NCI-H345 treated with DMSO at 0.1 percent for 48 hours (cell line): ENCODE measurements around the gene ASB12.
"Not testable (repeated sequence)": the region's sequence is repeated elsewhere in the genome, so short reads cannot be mapped to it uniquely, and the experiment has no call there.

ENCODE experiments used
- DNase-seq: peaks from one replicate; lab custom pipeline; 2025; ENCODE audit not compliant: unreplicated experiment; lab: John Stamatoyannopoulos, UW

Gene ASB12, protein sequence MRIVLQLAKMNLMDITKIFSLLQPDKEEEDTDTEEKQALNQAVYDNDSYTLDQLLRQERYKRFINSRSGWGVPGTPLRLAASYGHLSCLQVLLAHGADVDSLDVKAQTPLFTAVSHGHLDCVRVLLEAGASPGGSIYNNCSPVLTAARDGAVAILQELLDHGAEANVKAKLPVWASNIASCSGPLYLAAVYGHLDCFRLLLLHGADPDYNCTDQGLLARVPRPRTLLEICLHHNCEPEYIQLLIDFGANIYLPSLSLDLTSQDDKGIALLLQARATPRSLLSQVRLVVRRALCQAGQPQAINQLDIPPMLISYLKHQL

DNA sequence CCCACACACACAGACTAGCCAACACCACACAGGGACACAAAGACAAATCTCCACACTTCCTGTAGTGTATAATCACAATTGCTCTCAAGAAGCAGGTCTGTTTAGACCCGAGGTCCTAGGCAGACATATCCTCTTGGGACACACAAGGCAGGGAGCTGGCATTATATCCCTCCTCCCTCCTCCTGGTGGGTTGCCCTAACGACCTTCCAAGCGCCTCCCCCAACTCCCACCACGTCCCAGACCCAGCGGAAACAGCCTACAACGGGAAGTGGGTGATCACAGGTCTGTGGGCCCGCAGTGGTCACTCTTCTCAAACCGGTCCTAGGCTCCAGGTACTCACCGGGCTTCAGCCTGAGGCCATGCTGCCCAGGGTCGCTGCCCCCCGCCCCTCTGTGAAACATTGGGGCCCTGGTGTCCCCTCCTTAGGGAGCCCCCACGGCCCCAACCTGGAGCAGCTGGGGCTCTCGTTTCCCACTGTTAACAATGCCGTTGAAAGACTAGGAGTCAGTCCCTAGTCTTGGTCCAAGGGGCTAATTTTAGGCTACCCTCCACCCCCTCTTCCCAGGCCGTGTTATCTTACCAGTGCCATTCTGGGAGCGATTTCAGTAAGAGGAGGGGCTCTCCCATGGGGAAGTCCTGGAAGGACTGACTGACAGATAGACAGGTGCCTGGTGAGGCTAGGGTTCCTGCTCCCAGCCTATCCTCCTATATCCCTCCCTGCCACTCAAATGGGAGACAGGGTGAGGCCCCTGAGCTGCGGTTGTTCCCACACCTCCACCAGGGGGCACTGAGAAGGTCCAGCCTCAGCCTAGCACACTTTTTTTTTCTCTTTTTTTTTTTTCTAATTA is at the start of gene ASB12:
ASB12 (minus strand) TSS at position 485 of the 848 bp plus-strand sequence. CDS start 4,957 bp downstream, outside the sequence.
- DNase-seq, result no peak

DNA sequence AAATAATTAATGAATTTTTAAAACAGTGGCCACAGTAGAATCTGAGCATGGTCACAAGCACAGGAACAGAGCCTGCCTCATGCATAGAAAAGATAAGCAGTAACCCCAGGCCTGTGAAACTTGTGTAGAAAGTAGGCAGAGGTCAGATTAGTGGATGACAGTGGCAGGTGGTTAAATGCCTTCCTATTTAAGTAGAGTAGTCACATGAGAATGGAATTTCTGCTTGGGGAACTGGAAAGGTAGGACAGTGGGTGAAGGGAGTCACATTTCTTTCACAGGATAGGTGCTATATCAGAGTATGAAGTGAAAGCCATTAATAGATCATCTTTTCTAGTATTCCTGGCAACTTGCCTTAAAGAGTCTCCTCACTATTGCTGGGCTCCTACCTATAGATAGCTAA is 34.9 kb upstream of the ASB12 start:
- no peak for DNase-seq

DNA sequence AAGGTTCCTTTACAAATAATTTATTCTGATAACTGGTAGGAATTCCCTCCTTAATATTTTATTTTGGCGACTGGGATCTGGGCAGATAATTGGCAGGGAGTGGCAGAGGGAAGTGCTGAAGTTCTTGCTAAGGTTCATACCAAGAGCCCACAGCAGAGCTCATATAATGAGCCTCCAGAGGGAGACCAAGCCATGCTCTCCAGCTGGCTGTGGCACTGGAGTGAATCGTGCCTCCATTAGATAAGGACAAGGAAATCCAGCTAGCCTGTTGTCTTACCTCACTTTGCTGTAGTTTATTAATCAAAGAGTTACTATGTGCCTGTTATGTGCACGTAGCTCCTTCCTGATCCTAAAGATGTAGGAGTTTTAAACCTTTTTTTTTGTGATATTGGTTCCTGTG is 1.3 kb downstream of the ASB12 start:
- DNase-seq, result no peak

DNA sequence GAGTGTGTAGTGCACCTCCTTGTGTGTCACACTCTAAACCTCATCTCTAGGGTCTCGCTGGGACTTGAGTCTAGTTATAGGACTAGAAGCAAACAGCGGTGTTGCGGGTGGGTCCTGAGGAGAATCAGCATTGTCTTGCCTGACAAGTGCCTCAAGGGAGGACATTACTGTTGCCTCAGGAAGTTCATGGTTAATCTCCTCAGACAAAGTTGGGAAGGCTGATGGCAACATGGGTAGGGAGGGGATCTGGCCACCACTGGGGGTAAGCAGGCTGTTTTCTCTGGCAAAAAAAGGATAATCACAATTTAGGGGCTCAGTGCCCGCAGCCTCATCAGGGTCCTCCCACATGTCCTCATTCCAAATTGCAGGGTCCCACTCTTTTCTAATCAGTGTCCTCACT is 12.4 kb downstream of the ASB12 start:
- DNase-seq, result no peak

DNA sequence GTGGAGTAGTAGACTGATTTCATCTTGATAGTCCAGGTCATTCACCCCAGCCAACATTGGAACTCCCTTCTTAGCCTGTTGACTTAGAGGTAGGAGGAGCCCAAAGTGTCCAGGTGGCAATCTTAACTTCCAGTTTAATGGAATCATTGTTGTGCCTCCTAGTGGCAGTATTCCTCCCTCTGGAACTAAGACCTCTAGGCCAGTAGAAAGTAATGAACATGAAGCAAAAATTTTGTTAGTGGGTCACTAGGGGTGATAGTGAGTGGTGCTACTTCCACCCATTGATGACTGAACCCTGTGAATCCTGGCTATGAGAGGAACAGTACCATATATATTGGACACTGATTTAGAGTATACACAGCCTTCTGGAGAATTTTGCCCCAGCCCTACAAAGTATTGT is 16.4 kb downstream of the ASB12 start:
- not testable (repeated sequence) for DNase-seq

DNA sequence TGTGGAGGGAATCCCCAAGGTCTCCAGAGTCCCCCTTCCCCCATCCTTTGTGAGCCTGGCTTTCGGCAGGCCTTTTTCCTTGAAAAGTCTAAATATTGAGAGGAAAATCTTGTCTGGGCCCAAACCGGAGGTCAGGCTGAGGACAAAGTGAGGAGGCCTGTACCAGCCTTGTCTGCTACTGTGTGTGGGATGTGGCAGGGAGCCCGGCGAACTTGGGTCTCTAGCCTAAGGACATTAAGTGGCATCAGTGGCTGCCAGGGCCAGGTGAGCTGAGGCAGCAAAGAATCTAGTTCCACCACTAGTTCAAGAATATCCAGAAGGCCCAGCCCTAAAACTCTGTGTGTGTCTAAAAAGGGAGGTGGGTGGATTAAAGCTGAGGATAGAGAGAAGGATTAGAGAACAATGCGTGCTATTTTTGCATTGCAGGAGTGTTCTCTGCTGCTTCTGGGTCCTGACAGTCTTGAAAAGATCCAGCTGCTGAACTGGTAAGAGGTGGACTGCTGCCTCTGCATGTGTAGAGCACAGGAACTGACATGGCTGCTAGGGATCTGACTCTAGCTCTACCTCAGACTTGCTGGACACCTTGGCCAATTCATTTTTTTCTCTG is 23.7 kb downstream of the ASB12 start:
- DNase-seq, result no peak

DNA sequence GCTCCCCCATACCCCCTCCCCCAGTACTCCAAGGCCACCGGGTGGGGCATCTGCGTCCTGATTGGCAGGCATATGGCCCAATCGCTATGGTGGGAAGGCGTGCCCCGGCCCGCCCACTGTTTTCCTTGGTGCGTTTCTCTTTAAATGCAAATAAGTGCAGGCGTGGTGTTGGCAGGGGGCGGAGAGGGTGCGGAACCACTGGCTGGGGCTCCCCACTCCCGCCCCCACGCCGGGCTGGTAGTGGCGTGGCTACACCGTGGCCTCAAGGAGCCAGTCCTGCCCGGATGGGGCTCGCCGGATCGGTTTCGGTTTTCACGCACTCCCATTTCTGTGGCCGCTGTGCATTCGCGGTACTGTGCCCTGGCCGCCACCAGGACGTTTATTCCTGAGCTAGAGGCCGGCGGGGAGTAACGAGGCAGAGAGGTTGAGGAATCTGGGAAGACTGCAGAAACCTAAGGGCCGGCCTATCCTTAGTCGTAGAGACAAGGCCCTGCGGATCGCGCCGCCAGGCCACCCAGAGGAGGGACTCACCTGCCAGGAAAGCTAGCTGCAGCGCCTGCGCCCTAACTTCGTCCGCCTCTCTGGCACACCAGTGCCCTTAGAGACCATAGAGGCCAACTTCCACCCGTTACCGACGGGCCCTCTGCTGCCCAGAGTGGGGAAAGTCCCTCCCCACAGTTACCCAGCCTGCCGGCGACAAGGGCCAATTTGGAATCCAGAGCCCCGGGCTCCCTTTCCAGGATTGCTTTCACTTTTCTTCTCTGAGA is 24.5 kb downstream of the ASB12 start:
- DNase-seq, result peak; percentile 80

DNA sequence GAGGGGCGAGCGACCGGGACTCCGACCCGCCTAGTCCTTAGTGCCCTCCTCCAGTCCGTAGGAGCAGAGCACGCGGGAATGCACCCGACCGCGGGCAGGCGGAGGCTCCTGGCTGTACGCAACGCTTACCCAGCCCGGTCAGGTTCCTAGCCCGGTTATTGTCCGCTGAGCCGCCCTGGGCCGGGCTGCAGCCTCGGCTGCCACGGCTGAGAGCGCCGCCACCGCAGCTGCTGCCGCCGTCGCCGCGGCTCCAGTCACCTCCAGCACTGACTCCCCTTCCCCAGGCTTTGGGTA is 25.0 kb downstream of the ASB12 start, which contains the start of gene AMER1:
AMER1 (minus strand) TSS at position 268 of the 294 bp plus-strand sequence. CDS start 12,422 bp downstream, outside the sequence.
- no peak for DNase-seq

DNA sequence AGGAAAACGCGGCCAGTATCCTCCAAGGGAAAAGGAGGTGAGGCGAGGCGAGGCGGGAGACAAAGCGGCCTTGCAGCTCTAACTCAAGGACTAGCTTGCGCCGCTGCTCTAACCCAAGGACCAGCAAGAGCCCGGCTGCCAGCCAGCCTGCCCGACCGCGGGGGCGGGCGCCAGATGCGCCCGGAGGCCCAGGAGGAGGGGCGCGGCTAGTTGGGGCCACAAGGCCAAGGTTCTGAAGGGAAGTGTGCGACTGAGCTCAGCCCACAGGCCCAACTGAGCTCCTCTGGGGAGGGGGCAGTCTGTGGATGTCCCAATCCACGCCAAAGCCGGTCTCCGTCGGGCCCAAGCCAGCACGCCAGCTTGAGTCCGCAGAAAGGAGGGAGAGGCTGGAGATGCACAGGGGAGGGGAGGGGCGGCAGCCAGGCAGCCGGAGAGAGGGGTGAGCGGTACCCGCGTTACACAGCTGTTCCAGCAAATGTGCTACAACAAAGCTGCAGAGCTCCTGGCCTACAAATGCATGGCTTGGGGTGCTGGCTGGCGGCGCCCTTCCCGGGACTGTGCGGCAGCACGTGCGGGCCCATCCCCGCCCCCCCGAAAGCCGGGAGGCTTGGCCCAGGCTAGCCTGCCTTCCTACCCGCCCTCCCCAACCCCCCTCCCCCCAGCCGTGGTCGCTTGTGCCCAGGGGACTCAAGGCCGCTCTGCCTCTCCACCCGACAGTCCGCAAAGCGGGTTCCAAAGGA is 25.5 kb downstream of the ASB12 start:
- DNase-seq, result peak; percentile 8

DNA sequence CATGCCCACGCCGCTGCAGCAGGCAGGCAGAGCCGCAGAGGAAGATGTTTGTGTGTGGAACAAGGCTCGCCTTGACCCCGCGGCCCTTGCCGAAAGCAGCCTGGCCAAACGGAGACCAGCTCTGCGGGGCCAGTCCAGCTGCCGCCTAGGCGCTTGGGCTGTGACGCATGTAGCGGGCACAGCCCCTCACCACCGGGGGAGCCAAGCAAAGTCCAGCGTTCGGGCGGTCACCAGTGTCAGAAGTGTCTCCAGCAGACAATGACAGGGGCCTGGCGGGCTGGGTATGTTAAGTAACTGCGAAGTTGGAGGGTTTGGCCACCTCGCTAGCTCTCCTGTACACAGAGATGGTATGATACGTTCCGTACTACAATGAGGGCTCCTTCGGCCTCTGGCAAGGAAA is 26.2 kb downstream of the ASB12 start:
- no peak for DNase-seq

DNA sequence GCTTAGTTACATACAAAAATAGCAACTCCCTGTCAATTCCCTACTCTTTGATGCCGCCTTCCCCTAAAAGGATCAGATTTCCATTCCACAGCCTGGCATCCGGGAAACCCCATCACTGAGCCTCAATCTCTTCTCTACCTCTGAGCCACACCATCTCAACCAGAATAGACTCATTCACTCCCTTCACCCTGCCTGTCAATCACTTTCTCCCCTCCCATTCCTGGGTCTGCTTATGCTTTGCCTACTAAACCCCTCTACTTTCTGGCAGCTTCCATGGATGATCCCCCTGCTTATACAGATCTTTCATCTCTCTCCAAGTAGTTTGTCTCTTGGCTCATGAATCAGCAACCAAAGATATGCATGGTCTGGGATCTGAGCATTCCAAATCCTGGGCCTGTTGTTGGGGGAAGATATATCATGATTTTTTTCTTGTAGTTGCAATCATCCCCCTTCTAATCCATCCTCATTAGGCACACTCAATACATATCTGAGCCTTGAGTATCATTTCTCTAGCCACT is 27.5 kb downstream of the ASB12 start:
- no peak for DNase-seq

DNA sequence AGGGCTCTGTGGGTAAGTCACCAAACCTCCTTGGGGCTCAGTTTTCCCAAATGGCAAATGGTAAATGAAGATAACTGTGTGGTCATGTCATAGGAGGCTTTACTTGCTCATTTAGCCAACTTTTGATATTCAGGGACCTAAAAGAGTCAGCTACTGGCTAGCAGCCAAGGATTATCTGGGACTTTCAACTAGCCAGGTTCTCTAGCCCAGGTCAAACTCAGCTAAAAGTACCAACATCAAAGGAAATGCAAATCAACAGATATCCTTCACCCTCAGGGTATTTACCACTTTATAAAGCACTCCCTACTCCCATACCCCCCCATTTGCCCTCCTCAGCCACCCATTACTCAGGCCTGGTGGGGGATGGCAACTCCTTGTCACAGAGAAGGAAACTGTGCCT is 32.4 kb downstream of the ASB12 start:
- DNase-seq, result no peak

DNA sequence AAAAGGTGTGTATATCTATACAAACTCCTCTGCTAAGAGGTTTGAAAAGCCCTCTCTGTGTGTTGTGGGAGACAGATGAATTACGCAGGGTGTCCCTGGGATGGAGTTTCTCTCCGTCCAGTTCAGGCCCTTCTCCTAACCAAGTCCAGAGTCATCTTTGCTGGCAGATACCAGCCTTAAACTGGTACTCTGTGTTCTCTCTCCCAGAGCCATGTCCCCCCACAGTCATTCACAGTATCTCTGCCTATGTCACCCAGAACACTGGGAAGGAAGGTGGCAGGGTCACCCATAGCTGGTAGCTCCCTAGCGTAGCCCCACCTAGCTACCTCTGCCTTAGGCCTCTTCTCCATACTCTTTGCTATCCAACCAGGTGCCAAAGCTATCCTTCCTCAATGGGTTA is 33.8 kb downstream of the ASB12 start:
- no peak for DNase-seq

DNA sequence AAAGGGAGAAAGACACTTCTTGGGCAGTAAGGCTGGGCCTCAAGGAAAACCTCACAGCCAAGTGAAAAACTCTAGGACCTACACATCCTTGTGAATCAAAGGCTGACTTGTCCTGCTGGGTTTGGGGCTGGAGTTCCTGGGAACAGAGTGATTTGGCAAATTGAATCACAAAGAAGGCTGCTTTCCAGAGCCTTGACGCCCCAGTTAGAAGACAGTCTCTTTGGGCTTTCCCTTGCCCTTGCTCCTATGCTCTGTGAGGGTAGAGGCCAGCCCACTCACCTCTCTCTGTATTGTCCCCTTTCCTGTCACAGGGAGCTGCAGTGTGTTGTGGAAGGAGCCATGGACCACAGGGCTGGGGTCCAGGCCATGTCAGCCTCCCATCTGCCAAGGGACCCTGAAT is 34.5 kb downstream of the ASB12 start:
- no peak for DNase-seq

DNA sequence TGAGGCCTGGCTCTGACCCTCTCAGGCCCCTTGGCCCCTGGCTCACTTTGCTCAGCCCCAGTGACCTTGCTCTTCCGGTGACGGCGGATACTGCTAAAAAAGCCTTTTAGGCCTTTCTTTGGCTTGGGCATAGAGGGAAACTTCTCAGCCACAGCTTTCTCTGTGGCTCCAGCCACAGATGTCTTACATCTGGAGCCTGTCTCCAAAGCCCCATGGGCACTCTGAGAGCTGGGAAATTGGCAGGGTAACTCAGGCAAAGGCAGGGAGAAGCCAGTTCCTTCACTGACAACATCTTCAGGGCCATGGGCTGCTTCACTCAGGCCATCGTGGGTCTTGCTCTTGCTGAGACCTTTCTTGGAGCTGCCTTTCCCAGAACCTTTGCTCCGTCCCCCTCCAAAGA is 37.7 kb downstream of the ASB12 start:
- no peak for DNase-seq

DNA sequence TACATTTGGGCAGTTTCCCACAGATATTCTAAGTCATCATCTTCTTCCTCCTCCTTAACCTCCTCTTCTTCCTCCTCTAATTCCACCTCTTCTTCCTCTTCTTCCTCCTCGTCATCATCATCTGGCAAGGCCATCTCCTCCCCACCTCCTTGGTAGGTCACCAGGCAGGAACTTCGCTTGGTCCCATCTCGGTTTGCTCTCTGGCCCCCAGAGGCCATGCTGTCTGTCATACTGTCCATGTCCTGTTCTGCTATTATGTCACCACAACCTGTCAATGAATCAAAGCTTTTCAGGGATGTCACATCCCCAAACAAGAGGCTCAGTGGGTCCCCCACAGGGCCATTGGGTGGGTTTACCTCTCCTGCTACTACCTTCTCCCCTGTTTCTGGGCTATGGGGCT is 38.4 kb downstream of the ASB12 start:
- no peak for DNase-seq

DNA sequence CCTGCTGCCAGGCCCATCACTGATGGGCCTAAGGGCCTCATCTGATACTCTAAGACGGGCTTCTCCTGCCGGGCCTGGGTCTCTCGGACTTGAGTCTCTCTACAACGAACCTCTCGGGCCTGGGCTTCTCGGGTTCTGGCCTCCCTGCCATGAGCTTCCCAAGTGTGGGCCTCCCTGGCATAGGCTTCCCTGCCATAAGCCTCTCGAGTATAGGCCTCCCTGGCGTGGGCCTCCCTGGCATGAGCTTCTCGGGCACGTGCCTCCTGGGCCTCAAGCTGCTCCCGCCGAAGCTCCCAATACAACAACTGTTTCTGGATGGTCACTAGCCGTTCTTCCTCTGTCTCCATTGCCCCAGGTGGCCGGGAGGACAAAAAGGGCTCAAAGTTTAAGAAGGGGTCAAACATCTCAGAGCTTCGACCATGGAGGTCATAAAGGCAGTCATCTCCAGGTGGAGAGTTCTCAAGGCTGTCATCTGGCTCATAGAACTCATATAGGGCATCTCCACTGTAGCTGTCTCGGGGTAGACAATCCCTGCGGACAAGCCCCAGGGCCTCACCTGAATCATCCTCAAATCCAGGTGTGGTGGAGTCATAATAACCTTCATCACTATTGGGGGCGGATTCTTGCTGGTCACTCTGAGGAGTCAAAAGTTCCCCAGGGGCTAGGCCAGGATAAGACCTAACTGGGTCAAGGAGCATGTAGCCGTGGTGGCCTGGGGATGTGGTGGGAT is 39.0 kb downstream of the ASB12 start:
- DNase-seq, result no peak

DNA sequence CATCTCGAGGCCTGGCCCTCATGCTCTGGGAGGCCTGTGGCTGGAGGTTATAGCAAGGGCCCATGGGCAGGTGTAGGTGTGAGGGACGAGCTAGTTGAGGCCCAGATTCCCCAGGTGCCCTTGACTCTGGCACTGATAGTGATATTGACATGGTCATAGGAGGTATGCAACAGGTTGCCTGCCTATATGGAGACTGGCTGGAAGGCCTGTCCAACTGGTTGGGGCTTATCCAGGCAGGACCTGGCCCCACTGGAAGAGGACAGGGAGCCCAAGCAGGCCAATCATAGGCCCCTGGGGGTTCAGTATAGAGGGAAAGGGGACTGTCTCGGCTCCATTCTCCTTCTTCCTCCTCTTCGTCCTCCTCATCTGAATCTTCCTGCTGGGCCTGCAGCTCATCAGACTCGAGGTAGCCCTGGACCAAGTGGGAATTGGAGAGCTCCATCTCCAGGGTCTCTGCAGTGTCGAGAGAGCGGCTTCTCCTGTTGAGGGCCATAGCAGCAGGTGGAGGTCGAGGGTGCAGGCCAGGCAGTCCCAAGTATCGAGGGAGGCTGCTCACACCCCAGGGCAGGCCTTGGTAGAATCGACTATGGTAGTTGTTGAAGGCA is 40.2 kb downstream of the ASB12 start:
- no peak for DNase-seq

DNA sequence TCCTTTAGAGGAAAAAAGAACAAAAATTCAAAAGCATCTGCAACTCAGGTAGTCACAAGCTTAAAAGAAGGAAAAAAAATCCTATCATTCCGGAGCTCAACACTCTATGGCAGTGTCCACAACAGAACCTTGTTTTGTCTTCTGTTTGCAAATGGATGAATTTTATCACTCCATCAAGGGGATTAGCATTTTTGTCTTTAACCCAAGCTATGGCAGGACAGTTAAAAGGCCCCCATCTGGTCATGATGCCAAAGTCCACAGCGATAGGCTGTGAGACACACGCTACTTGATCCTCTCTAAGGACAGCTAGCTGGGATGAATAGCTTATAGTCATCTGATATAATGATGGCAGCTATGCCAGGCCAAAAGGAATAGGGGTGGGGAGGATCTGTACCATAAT is 41.5 kb downstream of the ASB12 start:
- DNase-seq, result no peak
